ENCODE data around the gene KHDC3L. TPM values are rescaled to one million over a fixed set of nuclear protein-coding genes. Genes with fewer than 3 reads are reported as not detected.

KHDC3L gene
- total RNA-seq, 1 experiment from 2014 or later = 0.22 TPM

- H3K27me3 Mint-ChIP-seq (ENCODE audit: low read depth) = peaks cover 25% of the 10 kb centered on the region
- Histone ChIP-seq H2AK5ac (ENCODE audit: insufficient read length, low read length) (no peak overlapping the region), H3K56ac (ENCODE audit: insufficient read length, low read depth, low read length) (no peak overlapping the region), H3T11ph (ENCODE audit: low read length) (no peak overlapping the region), H3K23me2 (ENCODE audit: insufficient read length, low read depth, low read length, poor library complexity, severe bottlenecking) (no peaks in the 10 kb centered on the region), H3K9ac (ENCODE audit: extremely low read depth, insufficient read length, low read length) (no peak overlapping the region), H2BK12ac (ENCODE audit: insufficient read length, low read depth, low read length) (peak overlapping the region; percentile 63), H3K79me2 (ENCODE audit: insufficient read depth, low read length) (no peaks in the 10 kb centered on the region), H4K20me1 (ENCODE audit: control insufficient read depth, insufficient read depth, insufficient read length) (no peaks in the 10 kb centered on the region), H4K91ac (ENCODE audit: insufficient read length, low read depth, low read length) (peak overlapping the region; percentile 15), H3K4me2 (ENCODE audit: insufficient read depth, insufficient read length, low read length) (no peak overlapping the region), H3K27me3 (ENCODE audit: insufficient read depth, low read length) (no peaks in the 10 kb centered on the region), H3K23ac (ENCODE audit: insufficient read length, low read depth, low read length) (no peak overlapping the region), H4K5ac (ENCODE audit: insufficient read length, low read depth, low read length) (peak overlapping the region; percentile 22), H2BK5ac (ENCODE audit: insufficient read length, low read length) (no peak overlapping the region), H2BK20ac (ENCODE audit: low read depth, low read length, poor library complexity, severe bottlenecking) (no peak overlapping the region), H3K14ac (ENCODE audit: insufficient read depth, low read length) (no peak overlapping the region), H3K4me1 (ENCODE audit: insufficient read depth, low read length) (peaks cover 6% of the 10 kb centered on the region), H3K79me1 (ENCODE audit: insufficient read depth, low read depth, low read length, poor library complexity, severe bottlenecking) (no peaks in the 10 kb centered on the region), H3K27ac (ENCODE audit: insufficient read length, low read depth, low read length) (no peak overlapping the region), H3K9me3 (ENCODE audit: control insufficient read depth, low read depth, low read length) (no peaks in the 10 kb centered on the region), H4K8ac (replicated peaks; ENCODE audit: insufficient read length, low read depth, low read length) (no peak overlapping the region), H3K4ac (ENCODE audit: low read depth, low read length) (no peak overlapping the region), H2BK15ac (ENCODE audit: low read depth, low read length) (no peak overlapping the region), H2BK120ac (ENCODE audit: low read depth, low read length, poor library complexity, severe bottlenecking) (no peak overlapping the region), H3K18ac (ENCODE audit: insufficient read length, low read depth, low read length) (peak overlapping the region; percentile 66), H2AFZ (ENCODE audit: low read length) (no peak overlapping the region)
- H3K4me3 Mint-ChIP-seq = peak overlapping the region in 1 of 2 experiments; percentile 55; a peak in 1 of 5 replicates
- no CpG with 5 or more reads among the region's 33 CpGs for WGBS (ENCODE audit: extremely low coverage, insufficient read length, low lambda C conversion rate)
- no peak for TF ChIP-seq CTCF (conservative IDR thresholded peaks at IDR 0.05)
- peak; percentile 43 for DNase-seq
- H3K9me3 Mint-ChIP-seq = peaks cover 6 to 13% of the 10 kb centered on the region in 2 experiments
- peak overlapping the region; percentile 84 to 98 (median 89); a peak in 6 of 7 replicates for H3K27ac Mint-ChIP-seq
- peaks cover 3 to 17% (median 11%) of the 10 kb centered on the region in 3 experiments for H3K36me3 Mint-ChIP-seq (ENCODE audit: insufficient read depth in 1 of 3, low read depth in 3 of 3)
- H3K4me1 Mint-ChIP-seq = peaks cover 45 to 50% of the 10 kb centered on the region in 2 experiments
These were observed 13.8 kb upstream of the KHDC3L start for GRCh38 chr6:73348550-73349204.
